GM12801 (cell line): ENCODE data around the gene MASP2.

Source experiments
- CTCF ChIP-seq: IDR thresholded peaks from one replicate; pipeline ENCODE4 v1.5.1; 2011; ENCODE audit warnings: control low read depth; ENCODE audit not compliant: insufficient read length; ENCODE audit errors: extremely low read depth

MASP2 gene

GRCh38 chr1:11037740-11038182 lies 9.3 kb downstream of the MASP2 start:
- TF ChIP-seq CTCF = peak; percentile 69

GRCh38 chr1:11031624-11032262 lies 15.3 kb downstream of the MASP2 start:
- no peak for TF ChIP-seq CTCF

- no peak for TF ChIP-seq CTCF
Measured at GRCh38 chr1:11030865-11031264, 16.2 kb downstream of the MASP2 start.

- no peak for TF ChIP-seq CTCF
Measured at GRCh38 chr1:11028018-11028417, 19.0 kb downstream of the MASP2 start.

- no peak for TF ChIP-seq CTCF
Measured at GRCh38 chr1:11027316-11027715, 19.7 kb downstream of the MASP2 start.

GRCh38 chr1:11026903-11027302 lies 20.1 kb downstream of the MASP2 start:
- TF ChIP-seq CTCF = no peak

GRCh38 chr1:11026052-11026451 lies 21.0 kb downstream of the MASP2 start:
- no peak for TF ChIP-seq CTCF
